IPS-20b (cell line): Measurements from ENCODE around the gene PTGS1.

Experiments used
- H3K27ac ChIP-seq: one replicate; pipeline ENCODE4 v1.5.1; 2013; ENCODE audit warnings: low read length
- H3K27me3 ChIP-seq: 2 replicates; pipeline ENCODE4 v1.6.1; 2013; ENCODE audit warnings: mild to moderate bottlenecking, low read length, inconsistent platforms; ENCODE audit not compliant: insufficient read depth
- H3K36me3 ChIP-seq: 2 replicates; pipeline ENCODE4 v1.6.1; 2013; ENCODE audit warnings: low read depth, mild to moderate bottlenecking, inconsistent platforms, low read length, moderate library complexity; ENCODE audit not compliant: insufficient read depth
- H3K4me1 ChIP-seq: 2 replicates; pipeline ENCODE4 v1.6.1; 2013; ENCODE audit warnings: mild to moderate bottlenecking, control low read depth, inconsistent platforms, low read length, moderate library complexity; ENCODE audit not compliant: insufficient read depth
- H3K4me3 ChIP-seq: 2 replicates; pipeline ENCODE4 v1.5.1; 2013; ENCODE audit warnings: mild to moderate bottlenecking, low read length, inconsistent platforms
- H3K9ac ChIP-seq: 2 replicates; pipeline ENCODE4 v1.6.1; 2013; ENCODE audit warnings: low read depth, mild to moderate bottlenecking, inconsistent platforms, low read length, moderate library complexity
- H3K9me3 ChIP-seq: 2 replicates; pipeline ENCODE4 v1.6.1; 2013; ENCODE audit warnings: mild to moderate bottlenecking, low read depth, low read length, inconsistent platforms; ENCODE audit not compliant: insufficient read depth

The PTGS1 gene

GRCh38 chr9:122378236-122378635 is 7.4 kb downstream of the PTGS1 start:
- Histone ChIP-seq H3K4me1 (peaks cover 18% of the 10 kb centered on the region), H3K4me3 (no peak overlapping the region), H3K27ac (no peak overlapping the region), H3K27me3 (peaks cover 25% of the 10 kb centered on the region), H3K9me3 (peaks cover 6% of the 10 kb centered on the region; the same call in 1 of the 2 replicates), H3K9ac (no peak overlapping the region), H3K36me3 (no peaks in the 10 kb centered on the region)

GRCh38 chr9:122379340-122379739 is 8.5 kb downstream of the PTGS1 start:
- peaks cover 14% of the 10 kb centered on the region for H3K27me3 ChIP-seq
- H3K4me1 ChIP-seq = peaks cover 18% of the 10 kb centered on the region
- peaks cover 6% of the 10 kb centered on the region; the same call in 1 of the 2 replicates for H3K9me3 ChIP-seq
- no peaks in the 10 kb centered on the region for H3K36me3 ChIP-seq
- no peak overlapping the region for H3K9ac ChIP-seq
- H3K27ac ChIP-seq = no peak overlapping the region
- H3K4me3 ChIP-seq = no peak overlapping the region

DNA sequence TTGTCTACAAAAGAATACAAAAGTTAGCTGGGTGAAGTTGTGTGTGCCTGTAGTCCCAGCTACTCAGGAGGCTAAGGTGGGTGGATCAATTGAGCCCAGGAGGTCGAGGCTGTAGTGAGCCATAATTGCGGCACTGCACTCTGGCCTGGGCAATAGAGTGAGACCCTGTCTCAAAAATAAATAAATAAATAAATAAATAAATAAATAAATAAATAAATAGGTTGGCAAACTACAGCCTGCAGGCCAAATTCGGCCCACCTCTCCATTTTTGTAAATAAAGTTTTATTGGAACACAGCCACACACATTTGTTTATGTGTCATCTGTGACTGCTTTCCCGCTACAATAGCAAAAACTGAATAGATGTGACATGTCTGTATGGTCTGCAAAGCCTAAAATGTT is 9.5 kb downstream of the PTGS1 start:
- no peak overlapping the region for H3K27ac ChIP-seq
- peaks cover 5% of the 10 kb centered on the region for H3K27me3 ChIP-seq
- peaks cover 6% of the 10 kb centered on the region; the same call in 1 of the 2 replicates for H3K9me3 ChIP-seq
- H3K9ac ChIP-seq = no peak overlapping the region
- peaks cover 13% of the 10 kb centered on the region for H3K4me1 ChIP-seq
- H3K4me3 ChIP-seq = no peak overlapping the region
- H3K36me3 ChIP-seq = no peaks in the 10 kb centered on the region

- Histone ChIP-seq H3K9ac (no peak overlapping the region), H3K36me3 (no peaks in the 10 kb centered on the region), H3K27ac (no peak overlapping the region)
These were observed 10.6 kb downstream of the PTGS1 start for GRCh38 chr9:122381206-122381950.

GRCh38 chr9:122382901-122383850 is 12.4 kb downstream of the PTGS1 start:
- H3K4me3 ChIP-seq = no peak overlapping the region
- no peak overlapping the region for H3K9ac ChIP-seq
- H3K4me1 ChIP-seq = no peaks in the 10 kb centered on the region
- no peak overlapping the region for H3K27ac ChIP-seq
- no peaks in the 10 kb centered on the region for H3K36me3 ChIP-seq
- no peaks in the 10 kb centered on the region for H3K27me3 ChIP-seq
- peaks cover 6% of the 10 kb centered on the region; the same call in 1 of the 2 replicates for H3K9me3 ChIP-seq

More at GRCh38 chr9:122381206-122381950, 10.6 kb downstream of the PTGS1 start:
- Histone ChIP-seq H3K4me1 (peaks cover 5% of the 10 kb centered on the region; the same call in 1 of the 2 replicates), H3K9me3 (peaks cover 6% of the 10 kb centered on the region; the same call in 1 of the 2 replicates), H3K4me3 (no peak overlapping the region), H3K27me3 (no peaks in the 10 kb centered on the region)

DNA sequence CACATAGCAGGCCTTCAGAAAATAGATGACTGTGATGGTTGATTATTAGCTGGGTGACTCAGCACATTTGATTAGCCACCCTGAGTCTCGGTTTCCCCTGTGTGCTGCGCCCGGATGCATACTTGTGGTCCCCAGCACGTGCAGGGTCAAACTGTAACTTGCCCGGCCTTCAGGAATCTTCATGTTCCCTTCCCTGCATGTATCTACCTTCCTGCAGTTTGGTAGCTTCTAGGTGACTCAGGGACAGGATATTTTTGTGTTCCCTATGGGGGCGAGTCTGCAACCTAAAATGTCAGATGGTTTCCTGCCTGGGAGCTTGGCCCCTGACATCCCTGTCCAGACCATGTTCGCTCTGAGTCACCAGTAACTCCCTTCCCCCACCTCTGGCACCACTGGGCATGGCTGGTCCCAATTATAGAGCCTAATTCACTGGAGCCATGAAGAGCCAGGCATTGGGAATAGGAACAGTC is 13.2 kb downstream of the PTGS1 start:
- no peak overlapping the region for H3K27ac ChIP-seq
- no peaks in the 10 kb centered on the region for H3K4me1 ChIP-seq
- H3K4me3 ChIP-seq = no peak overlapping the region
- peaks cover 6% of the 10 kb centered on the region; the same call in 1 of the 2 replicates for H3K9me3 ChIP-seq
- H3K27me3 ChIP-seq = no peaks in the 10 kb centered on the region
- no peak overlapping the region for H3K9ac ChIP-seq
- H3K36me3 ChIP-seq = no peaks in the 10 kb centered on the region

DNA sequence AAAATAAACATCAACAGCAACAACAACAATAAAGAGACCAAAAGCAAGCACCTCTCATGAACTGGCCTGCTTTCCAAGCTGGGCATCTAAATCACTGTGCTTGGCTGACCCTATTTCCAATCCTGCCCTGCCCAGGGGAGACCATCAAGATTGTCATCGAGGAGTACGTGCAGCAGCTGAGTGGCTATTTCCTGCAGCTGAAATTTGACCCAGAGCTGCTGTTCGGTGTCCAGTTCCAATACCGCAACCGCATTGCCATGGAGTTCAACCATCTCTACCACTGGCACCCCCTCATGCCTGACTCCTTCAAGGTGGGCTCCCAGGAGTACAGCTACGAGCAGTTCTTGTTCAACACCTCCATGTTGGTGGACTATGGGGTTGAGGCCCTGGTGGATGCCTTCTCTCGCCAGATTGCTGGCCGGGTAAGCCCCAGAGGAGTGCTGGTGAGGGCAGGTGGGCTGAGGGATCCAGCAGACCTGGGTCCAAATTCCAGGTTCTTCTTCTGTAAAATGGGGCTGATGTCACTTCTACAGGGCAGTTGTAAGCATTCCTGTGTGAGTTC is 15.6 kb downstream of the PTGS1 start:
- no peaks in the 10 kb centered on the region for H3K27me3 ChIP-seq
- no peak overlapping the region for H3K4me3 ChIP-seq
- H3K27ac ChIP-seq = no peak overlapping the region

DNA sequence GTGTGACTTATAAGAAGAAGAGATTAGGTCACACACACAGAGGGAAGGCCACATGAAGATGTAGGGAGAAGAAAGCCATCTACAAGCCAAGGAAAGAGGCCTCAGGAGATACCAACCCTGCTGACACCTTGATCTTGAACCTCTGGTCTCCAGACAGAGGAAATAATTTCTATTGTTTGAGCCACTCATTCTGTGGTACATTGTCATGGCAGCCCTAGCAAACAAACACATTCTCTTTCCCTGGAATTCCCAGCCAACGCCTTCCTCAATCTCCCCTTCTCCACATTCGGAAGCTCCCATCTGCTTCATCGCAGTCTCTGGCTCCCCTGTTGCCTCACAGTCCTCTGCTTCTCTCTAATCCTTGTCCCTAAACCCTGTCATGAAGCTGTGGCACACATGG is 16.7 kb downstream of the PTGS1 start:
- Histone ChIP-seq H3K27ac (no peak overlapping the region), H3K4me1 (no peaks in the 10 kb centered on the region), H3K4me3 (no peak overlapping the region), H3K9me3 (no peaks in the 10 kb centered on the region), H3K27me3 (no peaks in the 10 kb centered on the region), H3K9ac (no peak overlapping the region), H3K36me3 (no peaks in the 10 kb centered on the region)

More for the DNA sequence above, 15.6 kb downstream of the PTGS1 start:
- Histone ChIP-seq H3K9ac (no peak overlapping the region), H3K36me3 (no peaks in the 10 kb centered on the region), H3K9me3 (no peaks in the 10 kb centered on the region), H3K4me1 (no peaks in the 10 kb centered on the region)

DNA sequence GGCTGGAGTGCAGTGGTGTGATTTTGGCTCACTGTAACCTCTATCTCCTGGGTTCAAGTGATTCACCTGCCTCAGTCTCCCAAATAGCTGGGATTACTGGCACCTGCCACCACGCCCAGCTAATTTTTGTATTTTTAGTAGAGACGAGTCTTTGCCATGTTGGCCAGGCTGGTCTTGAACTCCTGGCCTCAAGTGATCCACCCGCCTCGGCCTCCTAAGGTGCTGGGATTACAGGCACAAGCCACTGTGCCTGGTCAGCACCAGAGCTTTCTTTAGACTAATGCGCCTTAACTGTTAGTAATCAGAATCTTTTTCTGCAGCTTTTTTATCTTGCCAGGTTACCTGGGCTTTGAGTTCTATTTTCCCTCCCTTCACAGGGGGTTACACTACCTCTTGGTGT is 18.4 kb downstream of the PTGS1 start:
- no peak overlapping the region for H3K27ac ChIP-seq
- no peaks in the 10 kb centered on the region for H3K9me3 ChIP-seq
- no peaks in the 10 kb centered on the region for H3K27me3 ChIP-seq
- no peak overlapping the region for H3K4me3 ChIP-seq
- no peaks in the 10 kb centered on the region for H3K36me3 ChIP-seq
- no peak overlapping the region for H3K9ac ChIP-seq
- H3K4me1 ChIP-seq = no peaks in the 10 kb centered on the region

- H3K9me3 ChIP-seq = no peaks in the 10 kb centered on the region
- H3K27me3 ChIP-seq = no peaks in the 10 kb centered on the region
- H3K27ac ChIP-seq = no peak overlapping the region
- no peak overlapping the region for H3K4me3 ChIP-seq
- H3K9ac ChIP-seq = no peak overlapping the region
- H3K36me3 ChIP-seq = no peaks in the 10 kb centered on the region
- H3K4me1 ChIP-seq = no peaks in the 10 kb centered on the region
These were observed 19.1 kb downstream of the PTGS1 start for GRCh38 chr9:122389799-122390481.

DNA sequence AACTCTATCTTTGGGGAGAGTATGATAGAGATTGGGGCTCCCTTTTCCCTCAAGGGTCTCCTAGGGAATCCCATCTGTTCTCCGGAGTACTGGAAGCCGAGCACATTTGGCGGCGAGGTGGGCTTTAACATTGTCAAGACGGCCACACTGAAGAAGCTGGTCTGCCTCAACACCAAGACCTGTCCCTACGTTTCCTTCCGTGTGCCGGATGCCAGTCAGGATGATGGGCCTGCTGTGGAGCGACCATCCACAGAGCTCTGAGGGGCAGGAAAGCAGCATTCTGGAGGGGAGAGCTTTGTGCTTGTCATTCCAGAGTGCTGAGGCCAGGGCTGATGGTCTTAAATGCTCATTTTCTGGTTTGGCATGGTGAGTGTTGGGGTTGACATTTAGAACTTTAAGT is 21.5 kb downstream of the PTGS1 start:
- H3K27ac ChIP-seq = no peak overlapping the region
- no peaks in the 10 kb centered on the region for H3K4me1 ChIP-seq
- no peaks in the 10 kb centered on the region for H3K36me3 ChIP-seq
- H3K9ac ChIP-seq = no peak overlapping the region
- no peaks in the 10 kb centered on the region for H3K27me3 ChIP-seq
- H3K9me3 ChIP-seq = no peaks in the 10 kb centered on the region
- no peak overlapping the region for H3K4me3 ChIP-seq
